Measurements from ENCODE around the gene FAM241A. TPM values are rescaled to one million over a fixed set of nuclear protein-coding genes. Genes with fewer than 3 reads are reported as not detected.

The FAM241A gene
- total RNA-seq, 2 experiments from 2014 or later = 1.2 to 1.3 TPM

DNA sequence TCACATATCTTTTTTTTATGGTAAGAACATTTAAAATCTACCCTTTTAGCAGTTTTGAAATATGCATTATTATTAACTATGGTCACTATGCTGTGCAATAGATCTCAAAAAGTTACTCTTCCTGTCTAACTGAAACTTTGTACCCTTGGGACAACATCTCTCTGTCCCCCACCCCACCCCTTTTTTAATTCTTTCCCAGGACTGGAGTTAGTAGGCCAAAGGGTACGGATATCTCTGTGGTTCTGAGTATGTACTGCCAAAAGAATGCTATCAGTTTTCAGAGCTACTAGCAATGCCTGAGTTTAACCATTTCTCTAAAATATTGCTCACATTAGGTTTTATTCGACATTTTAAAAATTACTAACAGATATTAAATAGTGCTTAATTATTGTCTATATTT is 4.7 kb upstream of the FAM241A start:
- H3K9me3 Mint-ChIP-seq (ENCODE audit: insufficient read depth) = no peaks in the 10 kb centered on the region
- ChIA-PET CTCF (interaction anchor here (1.1 to 1.3 kb wide), 2 partner anchors 41 to 43 kb away, joined by 5 to 6 read pairs; no protein-coding TSS in a partner anchor), POLR2A (no interaction called here)
- no peaks in the 10 kb centered on the region for H3K36me3 Mint-ChIP-seq (ENCODE audit: low read depth)
- H3K4me1 Mint-ChIP-seq (ENCODE audit: low read depth) = peaks cover 10% of the 10 kb centered on the region
- no peak overlapping the region for H3K27ac Mint-ChIP-seq
- peaks cover 5% of the 10 kb centered on the region for H3K27me3 Mint-ChIP-seq (ENCODE audit: low read depth)
- ATAC-seq = no peak
- no peak for DNase-seq
- no peak overlapping the region for H3K4me3 Mint-ChIP-seq

DNA sequence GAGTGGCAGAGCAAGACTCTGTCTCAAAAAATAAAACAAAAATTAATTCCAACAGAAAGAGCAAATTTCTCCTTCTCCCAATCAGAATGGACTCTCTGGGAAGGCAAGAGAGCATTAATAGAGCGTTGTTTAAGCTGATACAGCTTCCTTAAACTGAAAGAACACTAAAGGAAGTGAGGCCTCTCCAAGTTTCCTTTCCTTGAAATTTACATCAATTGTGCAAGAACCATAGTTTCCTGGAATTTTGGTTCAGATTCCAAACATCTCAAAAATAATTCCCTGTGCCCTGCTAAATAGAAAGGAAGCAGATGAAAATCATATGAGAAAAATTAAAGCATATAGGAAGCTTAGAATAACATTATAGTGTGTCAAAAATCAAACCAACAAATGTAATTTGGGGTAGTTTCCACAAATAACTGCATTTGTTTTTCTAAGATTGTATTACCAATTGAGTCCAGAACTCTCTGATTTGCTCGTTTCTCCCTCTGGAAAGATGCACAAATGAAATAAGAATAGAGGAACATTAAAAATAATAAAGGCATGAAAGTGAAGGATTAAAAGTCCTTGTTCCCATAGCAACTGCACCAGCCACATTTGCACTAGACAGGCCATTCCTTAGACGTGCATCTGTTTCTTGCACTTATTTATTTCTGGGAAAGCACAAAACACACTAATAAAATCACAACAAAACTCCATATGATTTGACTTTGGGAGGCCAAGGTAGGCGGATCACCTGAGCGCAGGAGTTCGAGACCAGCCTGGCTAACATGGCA is 3.7 kb upstream of the FAM241A start:
- Mint-ChIP-seq H3K36me3 (ENCODE audit: low read depth) (no peaks in the 10 kb centered on the region), H3K27ac (no peak overlapping the region), H3K4me1 (ENCODE audit: low read depth) (peaks cover 14% of the 10 kb centered on the region), H3K9me3 (ENCODE audit: insufficient read depth) (no peaks in the 10 kb centered on the region), H3K27me3 (ENCODE audit: low read depth) (peaks cover under 1% of the 10 kb centered on the region), H3K4me3 (no peak overlapping the region)
- CTCF ChIA-PET = interaction anchor here (0.6 to 1.3 kb wide), 3 partner anchors 15 to 42 kb away, joined by 3 to 6 read pairs (median 3); no protein-coding TSS in a partner anchor
- POLR2A ChIA-PET = interaction anchor here (0.6 kb wide), 1 partner anchor 130 kb away, joined by 3 read pairs; no protein-coding TSS in a partner anchor
- ATAC-seq = no peak
- DNase-seq = no peak

DNA sequence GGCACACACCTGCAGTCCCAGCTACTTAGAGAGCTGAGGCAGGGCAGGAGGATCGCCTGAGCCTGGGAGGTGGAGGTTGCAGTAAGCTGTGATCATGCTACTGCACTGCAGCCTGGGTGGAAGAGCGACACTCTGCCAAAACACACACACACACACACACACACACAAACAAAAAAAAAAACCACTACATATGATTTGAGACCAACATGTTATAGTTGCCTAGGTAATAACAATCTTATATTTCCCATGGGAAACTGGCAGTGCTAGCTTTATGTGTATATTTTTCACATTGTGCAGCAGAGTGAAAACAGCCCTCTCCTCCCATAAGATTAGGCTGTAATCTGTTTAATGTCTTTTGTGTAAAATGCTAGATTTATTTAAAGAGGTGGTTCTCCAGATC is 3.1 kb upstream of the FAM241A start:
- ChIA-PET POLR2A (interaction anchor here (0.6 kb wide), 1 partner anchor 129 kb away, joined by 3 read pairs; no protein-coding TSS in a partner anchor), CTCF (interaction anchor here (1.0 kb wide), 1 partner anchor 15 kb away, joined by 3 read pairs; no protein-coding TSS in a partner anchor)
- Mint-ChIP-seq H3K27me3 (ENCODE audit: low read depth) (no peaks in the 10 kb centered on the region), H3K36me3 (ENCODE audit: low read depth) (no peaks in the 10 kb centered on the region), H3K27ac (no peak overlapping the region), H3K9me3 (ENCODE audit: insufficient read depth) (no peaks in the 10 kb centered on the region), H3K4me1 (ENCODE audit: low read depth) (peaks cover 20% of the 10 kb centered on the region), H3K4me3 (no peak overlapping the region)
- ATAC-seq (no peak), DNase-seq (no peak)

DNA sequence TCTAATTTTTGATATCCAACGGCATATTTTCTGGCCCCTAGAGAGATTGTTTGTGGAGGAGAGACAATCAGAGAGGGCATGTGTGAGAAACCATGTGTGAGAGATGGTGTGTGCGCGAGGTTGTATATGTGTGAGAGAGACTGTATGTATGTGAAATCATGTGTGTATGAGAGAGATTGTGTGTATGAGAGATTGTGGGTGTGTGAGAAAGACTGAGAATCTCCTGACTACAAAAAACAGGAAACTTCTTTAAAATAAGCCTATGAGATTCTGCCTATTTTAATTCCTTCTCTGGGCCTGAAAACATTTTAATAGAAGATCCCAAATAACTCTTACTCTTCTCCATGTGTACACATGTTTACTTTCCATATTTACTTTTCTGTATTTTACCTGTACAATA is 1.5 kb upstream of the FAM241A start:
- Mint-ChIP-seq H3K4me3 (no peak overlapping the region), H3K27me3 (ENCODE audit: low read depth) (no peaks in the 10 kb centered on the region), H3K36me3 (ENCODE audit: low read depth) (no peaks in the 10 kb centered on the region), H3K4me1 (ENCODE audit: low read depth) (peaks cover 33% of the 10 kb centered on the region), H3K9me3 (ENCODE audit: insufficient read depth) (no peaks in the 10 kb centered on the region), H3K27ac (no peak overlapping the region)
- ChIA-PET CTCF (no interaction called here), POLR2A (no interaction called here)
- ATAC-seq (no peak), DNase-seq (no peak)

DNA sequence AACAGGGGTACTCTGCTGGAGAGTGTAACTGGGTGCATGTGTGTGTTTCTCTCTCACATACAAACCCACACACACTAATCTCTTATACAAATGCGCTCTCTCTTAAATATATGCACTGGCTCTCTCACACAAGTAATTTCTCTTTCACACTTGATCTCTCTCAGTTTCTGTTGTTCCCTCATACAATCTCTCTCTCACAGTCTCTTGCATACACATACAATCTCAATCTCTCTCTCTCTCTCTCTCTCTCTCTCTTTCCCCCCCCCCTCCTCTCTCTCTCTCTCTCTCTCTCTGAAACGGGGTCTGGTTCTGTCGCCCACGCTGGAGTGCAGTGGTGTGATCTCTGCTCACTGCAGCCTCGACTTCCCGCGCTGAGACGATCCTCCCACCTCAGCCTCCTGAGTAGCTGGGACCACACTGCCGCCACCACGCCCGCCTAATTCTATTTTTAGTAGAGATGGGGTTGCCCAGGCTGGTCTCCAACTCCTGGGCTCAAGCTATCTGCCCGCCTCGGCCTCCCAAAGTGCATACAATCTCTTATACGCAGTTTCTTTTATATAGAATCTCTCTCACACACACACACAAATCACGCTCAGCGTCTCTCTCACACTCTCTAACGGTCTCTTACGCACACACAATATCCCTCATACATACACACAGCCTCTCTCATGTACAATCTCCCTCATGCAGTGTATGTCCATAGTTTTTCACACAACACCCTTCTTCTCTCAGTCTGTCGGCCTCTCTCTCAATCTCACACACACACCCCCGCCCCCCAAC is 518 bp upstream of the FAM241A start:
- H3K36me3 Mint-ChIP-seq (ENCODE audit: low read depth) = no peaks in the 10 kb centered on the region
- H3K27me3 Mint-ChIP-seq (ENCODE audit: low read depth) = no peaks in the 10 kb centered on the region
- DNase-seq (no peak), ATAC-seq (no peak)
- ChIA-PET POLR2A (interaction anchor here (0.7 kb wide), 1 partner anchor 38 kb away, joined by 5 read pairs; no protein-coding TSS in a partner anchor), CTCF (interaction anchor here (0.6 kb wide), 1 partner anchor 111 kb away, joined by 3 read pairs; no protein-coding TSS in a partner anchor)
- peak overlapping the region; percentile 47 for H3K27ac Mint-ChIP-seq
- H3K9me3 Mint-ChIP-seq (ENCODE audit: insufficient read depth) = no peaks in the 10 kb centered on the region
- peak overlapping the region; percentile 75 for H3K4me3 Mint-ChIP-seq
- H3K4me1 Mint-ChIP-seq (ENCODE audit: low read depth) = peaks cover 33% of the 10 kb centered on the region

DNA sequence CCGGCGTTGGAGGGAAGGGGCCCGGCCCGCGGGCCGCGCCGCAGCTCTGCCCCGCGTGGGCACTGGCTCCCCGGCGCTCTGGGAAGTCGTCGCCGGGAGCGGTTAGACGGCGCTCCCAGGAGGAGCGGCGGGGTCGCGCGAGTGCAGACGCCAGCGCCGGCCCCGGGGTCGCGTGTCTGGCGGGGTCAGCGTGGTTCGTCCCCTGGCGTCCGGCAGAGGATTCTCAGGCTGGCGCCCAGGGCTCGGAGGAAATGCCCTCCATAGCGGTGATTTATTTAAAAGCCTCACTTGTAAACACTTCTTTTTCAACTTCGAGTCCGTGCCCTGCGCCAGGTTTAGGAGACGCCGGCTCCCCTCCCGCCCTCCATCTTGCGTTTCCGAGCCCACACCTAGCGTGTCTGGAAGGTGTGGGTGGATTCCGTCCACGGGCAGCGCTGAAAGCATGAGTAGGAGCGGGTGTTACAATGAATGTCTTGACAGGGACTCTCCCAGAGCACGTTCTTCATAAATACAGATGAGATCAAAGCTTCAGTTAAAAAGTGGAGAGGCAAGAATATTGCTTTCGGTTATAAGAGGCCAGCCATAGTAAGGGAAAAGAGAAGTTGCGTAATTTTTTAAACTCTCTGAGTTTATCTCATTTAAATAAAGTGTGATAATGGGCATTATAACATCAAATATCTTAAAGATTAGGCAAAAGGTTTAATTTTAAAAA is 692 bp downstream of the FAM241A start:
- Mint-ChIP-seq H3K27me3 (ENCODE audit: low read depth) (no peaks in the 10 kb centered on the region), H3K36me3 (ENCODE audit: low read depth) (no peaks in the 10 kb centered on the region), H3K9me3 (ENCODE audit: insufficient read depth) (no peaks in the 10 kb centered on the region), H3K4me1 (ENCODE audit: low read depth) (peaks cover 33% of the 10 kb centered on the region), H3K27ac (peak overlapping the region; percentile 85), H3K4me3 (peak overlapping the region; percentile 83)
- DNase-seq = peak; percentile 66
- ChIA-PET CTCF (interaction anchor here (0.8 to 2.6 kb wide), 4 partner anchors 28 to 142 kb away, joined by 3 to 10 read pairs (median 4); no protein-coding TSS in a partner anchor), POLR2A (interaction anchor here (0.5 to 0.8 kb wide), 2 partner anchors 22 to 28 kb away, joined by 3 to 4 read pairs; no protein-coding TSS in a partner anchor)
- ATAC-seq = peak; percentile 62

DNA sequence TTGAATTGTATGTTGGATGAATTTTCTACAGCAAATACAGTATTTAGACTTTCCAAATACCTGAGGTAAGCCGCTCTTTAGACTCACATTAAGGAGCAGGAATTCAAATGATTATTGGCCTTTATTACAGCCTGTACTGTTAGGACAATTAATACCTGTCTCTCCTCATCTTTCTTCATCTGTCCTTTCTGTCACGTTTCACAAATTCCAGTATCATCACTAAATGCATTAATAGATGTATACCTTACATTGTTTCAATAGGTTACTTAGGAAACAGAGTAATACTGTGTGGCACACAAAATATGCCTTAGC is 1.2 kb downstream of the FAM241A start:
- no peaks in the 10 kb centered on the region for H3K9me3 Mint-ChIP-seq (ENCODE audit: insufficient read depth)
- POLR2A ChIA-PET = interaction anchor here (1.0 kb wide), 1 partner anchor 140 kb away, joined by 3 read pairs; no protein-coding TSS in a partner anchor
- H3K36me3 Mint-ChIP-seq (ENCODE audit: low read depth) = no peaks in the 10 kb centered on the region
- ATAC-seq = no peak
- peaks cover 33% of the 10 kb centered on the region for H3K4me1 Mint-ChIP-seq (ENCODE audit: low read depth)
- peak overlapping the region; percentile 60 for H3K27ac Mint-ChIP-seq
- CTCF ChIA-PET = interaction anchor here (1.1 to 2.6 kb wide), 3 partner anchors 47 to 141 kb away, joined by 3 to 10 read pairs (median 4); no protein-coding TSS in a partner anchor
- no peak for DNase-seq
- no peaks in the 10 kb centered on the region for H3K27me3 Mint-ChIP-seq (ENCODE audit: low read depth)
- peak overlapping the region; percentile 83 for H3K4me3 Mint-ChIP-seq

DNA sequence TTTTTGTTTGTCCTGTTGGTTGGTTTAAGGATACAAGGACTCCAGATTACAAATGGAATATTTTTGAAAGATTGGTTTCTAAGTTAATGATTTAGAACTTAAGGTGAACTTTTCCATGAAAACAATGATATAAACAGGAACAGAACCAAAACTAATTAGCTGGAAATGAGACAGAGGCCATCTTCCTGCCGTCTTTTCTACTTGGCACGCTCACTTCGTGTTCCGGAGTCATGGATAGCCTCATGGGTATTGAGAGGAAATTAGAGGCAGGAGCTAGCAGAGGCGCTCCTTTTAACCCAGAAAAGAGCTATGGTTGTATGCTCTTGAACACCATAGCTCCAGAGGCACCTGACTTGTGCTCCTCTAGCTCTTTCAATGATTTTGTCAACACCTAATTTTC is 2.4 kb downstream of the FAM241A start:
- no peak for DNase-seq
- ChIA-PET POLR2A (interaction anchor here (0.7 kb wide), 1 partner anchor 32 kb away, joined by 3 read pairs; no protein-coding TSS in a partner anchor), CTCF (interaction anchor here (1.2 to 2.6 kb wide), 3 partner anchors 45 to 67 kb away, joined by 3 to 10 read pairs (median 4); no protein-coding TSS in a partner anchor)
- Mint-ChIP-seq H3K36me3 (ENCODE audit: low read depth) (no peaks in the 10 kb centered on the region), H3K27ac (no peak overlapping the region), H3K4me3 (no peak overlapping the region), H3K4me1 (ENCODE audit: low read depth) (peaks cover 34% of the 10 kb centered on the region), H3K9me3 (ENCODE audit: insufficient read depth) (no peaks in the 10 kb centered on the region), H3K27me3 (ENCODE audit: low read depth) (no peaks in the 10 kb centered on the region)
- no peak for ATAC-seq

DNA sequence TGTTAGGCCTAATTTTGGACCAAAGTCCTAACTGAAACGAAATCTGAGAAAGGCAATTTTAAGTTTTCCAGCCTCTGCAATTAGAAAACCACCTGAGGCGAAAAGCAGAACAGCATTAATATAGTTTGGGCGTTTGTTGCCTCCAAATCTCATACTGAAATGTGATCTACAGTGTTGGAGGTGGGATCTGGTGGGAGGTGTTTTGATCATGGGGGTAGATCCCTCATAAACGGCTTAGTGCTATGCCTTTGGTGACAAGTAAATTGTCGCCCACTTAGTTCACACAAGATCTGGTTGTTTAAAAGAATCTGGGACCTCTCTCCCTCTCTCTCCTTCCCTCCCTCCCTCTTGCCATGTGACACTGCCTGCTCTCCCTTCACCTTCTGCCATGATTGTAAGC is 5.7 kb downstream of the FAM241A start:
- no peaks in the 10 kb centered on the region for H3K27me3 Mint-ChIP-seq (ENCODE audit: low read depth)
- CTCF ChIA-PET = no interaction called here
- DNase-seq (no peak), ATAC-seq (no peak)
- no peak overlapping the region for H3K4me3 Mint-ChIP-seq
- no peaks in the 10 kb centered on the region for H3K9me3 Mint-ChIP-seq (ENCODE audit: insufficient read depth)
- POLR2A ChIA-PET = no interaction called here
- H3K36me3 Mint-ChIP-seq (ENCODE audit: low read depth) = no peaks in the 10 kb centered on the region
- peaks cover 41% of the 10 kb centered on the region for H3K4me1 Mint-ChIP-seq (ENCODE audit: low read depth)
- H3K27ac Mint-ChIP-seq = no peak overlapping the region

DNA sequence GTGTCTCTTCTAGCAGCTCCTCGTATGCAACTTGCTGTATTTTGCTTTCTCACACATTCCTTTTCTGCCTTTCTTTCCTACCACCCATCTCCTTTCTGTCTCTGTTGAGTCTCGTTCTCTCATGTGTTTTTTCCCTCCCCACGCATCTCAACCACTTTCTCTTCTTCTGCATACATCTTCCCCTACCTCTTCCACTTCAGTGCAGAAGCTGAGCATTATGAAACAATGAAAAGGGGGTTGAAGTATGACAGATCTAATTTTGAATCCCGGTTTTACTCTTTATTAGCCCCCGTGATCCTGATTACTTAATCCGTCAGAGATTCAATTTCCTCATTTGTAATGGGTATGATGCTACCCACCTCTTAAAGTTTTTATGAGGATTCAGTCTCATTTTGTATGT is 7.3 kb downstream of the FAM241A start:
- Mint-ChIP-seq H3K27me3 (ENCODE audit: low read depth) (no peaks in the 10 kb centered on the region), H3K27ac (no peak overlapping the region), H3K4me3 (no peak overlapping the region), H3K9me3 (ENCODE audit: insufficient read depth) (no peaks in the 10 kb centered on the region), H3K36me3 (ENCODE audit: low read depth) (no peaks in the 10 kb centered on the region), H3K4me1 (ENCODE audit: low read depth) (peaks cover 28% of the 10 kb centered on the region)
- no peak for DNase-seq
- no peak for ATAC-seq
- ChIA-PET CTCF (interaction anchor here (1.0 kb wide), 1 partner anchor 52 kb away, joined by 4 read pairs; no protein-coding TSS in a partner anchor), POLR2A (no interaction called here)

DNA sequence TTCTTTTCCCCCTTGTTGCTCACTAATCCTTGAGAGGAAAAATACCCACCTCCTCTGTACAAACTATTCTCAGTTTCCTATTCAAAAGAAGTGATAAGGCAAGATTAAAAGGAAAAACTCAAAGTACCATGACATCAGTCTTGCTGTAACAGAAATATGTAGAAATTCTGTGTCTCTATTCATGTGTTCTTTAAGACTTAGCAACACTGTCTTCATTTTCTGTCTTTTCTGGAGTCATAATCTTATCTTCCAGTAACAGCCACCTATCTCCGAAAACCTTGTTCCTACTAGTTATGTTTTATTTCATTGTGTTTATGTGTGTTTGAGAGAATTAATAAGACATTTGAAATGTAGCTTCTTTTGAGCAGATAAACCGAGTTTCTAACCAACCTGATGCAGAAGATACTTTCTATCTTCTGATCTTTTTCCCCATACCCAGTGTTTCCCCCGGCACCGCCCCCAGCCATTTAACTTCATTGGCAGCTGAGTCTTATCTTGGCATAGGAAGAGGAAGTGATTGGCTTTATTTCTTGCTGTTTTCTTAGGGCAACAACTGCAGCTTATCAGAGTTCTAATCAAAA is 8.0 kb downstream of the FAM241A start:
- no peaks in the 10 kb centered on the region for H3K9me3 Mint-ChIP-seq (ENCODE audit: insufficient read depth)
- H3K4me1 Mint-ChIP-seq (ENCODE audit: low read depth) = peaks cover 23% of the 10 kb centered on the region
- POLR2A ChIA-PET = no interaction called here
- H3K27me3 Mint-ChIP-seq (ENCODE audit: low read depth) = no peaks in the 10 kb centered on the region
- no peak for DNase-seq
- peak overlapping the region; percentile 0 for H3K4me3 Mint-ChIP-seq
- H3K27ac Mint-ChIP-seq = peak overlapping the region; percentile 47
- CTCF ChIA-PET = no interaction called here
- no peaks in the 10 kb centered on the region for H3K36me3 Mint-ChIP-seq (ENCODE audit: low read depth)
- ATAC-seq = no peak

Measured in activated CD8-positive, alpha-beta T cell treated with anti-CD3 and anti-CD28 coated beads, Interleukin-2, amount 10 ng/mL, durations not matched to agents 7 days and 5 days (primary cell).